Stimulated activated naive B cell treated with anti-CD40 and anti-IgM and Interleukin-4, amounts not matched to agents 10 μg/mL and 1 μg/mL and 100 μg/mL, for 72 hours (primary cell): ENCODE results near the gene SPO11.

Source experiments
- ATAC-seq, 2 donors: fragments of 150-1000 bp; cut with Tn5 transposase; replicated peaks; 2 replicates each; pipeline ENCODE4 v1.10.0; 2021; ENCODE audit warnings: moderate library complexity in 1 of 2
- DNase-seq: peaks from one replicate; pipeline ENCODE4 v3.0.0; 2021
- H3K27ac Mint-ChIP-seq: one replicate; pipeline ENCODE4 v1.8.0; 2022; ENCODE audit warnings: mild to moderate bottlenecking, mixed read lengths
- H3K27me3 Mint-ChIP-seq, 2 donors: one replicate each; pipeline ENCODE4 v1.8.0; 2022; ENCODE audit warnings: mixed read lengths in 2 of 2
- H3K36me3 Mint-ChIP-seq, 2 donors: one replicate each; pipeline ENCODE4 v1.8.0; 2022; ENCODE audit warnings: mixed read lengths in 2 of 2, mild to moderate bottlenecking in 1 of 2
- H3K4me1 Mint-ChIP-seq, 2 donors: one replicate each; pipeline ENCODE4 v1.8.0; 2022; ENCODE audit warnings: mixed read lengths in 2 of 2, mild to moderate bottlenecking in 1 of 2
- H3K4me3 Mint-ChIP-seq, 2 donors: one replicate each; pipeline ENCODE4 v1.8.0; 2022; ENCODE audit warnings: mild to moderate bottlenecking in 2 of 2, mixed read lengths in 2 of 2, moderate library complexity in 1 of 2
- H3K9me3 Mint-ChIP-seq, 2 donors: one replicate each; pipeline ENCODE4 v1.8.0; 2022; ENCODE audit warnings: mixed read lengths in 2 of 2, mild to moderate bottlenecking in 1 of 2

SPO11 gene, protein sequence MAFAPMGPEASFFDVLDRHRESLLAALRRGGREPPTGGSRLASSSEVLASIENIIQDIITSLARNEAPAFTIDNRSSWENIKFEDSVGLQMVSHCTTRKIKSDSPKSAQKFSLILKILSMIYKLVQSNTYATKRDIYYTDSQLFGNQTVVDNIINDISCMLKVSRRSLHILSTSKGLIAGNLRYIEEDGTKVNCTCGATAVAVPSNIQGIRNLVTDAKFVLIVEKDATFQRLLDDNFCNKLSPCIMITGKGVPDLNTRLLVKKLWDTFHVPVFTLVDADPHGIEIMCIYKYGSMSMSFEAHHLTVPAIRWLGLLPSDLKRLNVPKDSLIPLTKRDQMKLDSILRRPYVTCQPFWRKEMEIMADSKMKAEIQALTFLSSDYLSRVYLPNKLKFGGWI

DNA sequence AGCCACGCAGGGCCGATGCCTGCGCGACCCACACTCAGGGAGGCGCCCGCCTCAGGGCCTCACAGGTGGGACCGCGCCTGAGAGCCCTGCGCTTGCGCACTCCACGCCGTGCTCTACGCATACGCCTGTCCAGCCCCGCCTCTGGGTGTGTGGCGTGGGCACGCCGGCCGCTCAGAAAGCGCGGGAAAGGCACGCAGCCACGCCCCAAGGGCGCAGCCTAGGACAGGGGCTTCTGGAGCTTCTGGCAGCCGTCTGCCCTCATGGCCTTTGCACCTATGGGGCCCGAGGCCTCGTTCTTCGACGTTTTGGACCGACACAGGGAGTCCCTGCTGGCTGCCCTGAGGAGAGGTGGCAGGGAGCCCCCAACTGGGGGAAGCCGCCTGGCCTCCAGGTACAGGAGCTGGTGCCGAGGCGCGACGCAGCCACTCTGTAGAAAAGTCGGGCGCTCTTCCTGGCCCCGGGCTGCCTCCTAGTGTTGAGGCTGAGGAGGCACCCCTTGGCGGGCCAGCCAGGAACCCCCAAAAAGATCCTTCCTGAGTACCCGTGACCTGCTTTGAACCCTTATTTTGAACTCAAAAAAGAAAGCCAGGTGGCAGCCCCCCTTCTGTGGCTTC lies at the start of gene SPO11:
Gene SPO11, plus strand, starts transcription at position 196 of the 614 bp plus-strand sequence. Its CDS starts 65 bp downstream, at position 261.
- no peak for ATAC-seq
- no peak for DNase-seq
- H3K4me1 Mint-ChIP-seq, result no peaks in the 10 kb centered on the region
- H3K4me3 Mint-ChIP-seq, result no peak within 1 kb of the TSS
- H3K36me3 Mint-ChIP-seq, result no peaks in the 10 kb centered on the region
- no peaks in the 10 kb centered on the region for H3K9me3 Mint-ChIP-seq
- no peak within 1 kb of the TSS for H3K27ac Mint-ChIP-seq
- peaks cover 33 to 49% of the 10 kb centered on the region in 2 donors for H3K27me3 Mint-ChIP-seq

GRCh38 chr20:57280221-57280620 lies 49.4 kb upstream of the SPO11 start:
- no peaks in the 10 kb centered on the region for H3K4me1 Mint-ChIP-seq
- no peaks in the 10 kb centered on the region for H3K9me3 Mint-ChIP-seq
- no peak for DNase-seq
- no peak for ATAC-seq
- no peaks in the 10 kb centered on the region for H3K36me3 Mint-ChIP-seq
- peaks cover 39 to 55% of the 10 kb centered on the region in 2 donors for H3K27me3 Mint-ChIP-seq
- H3K4me3 Mint-ChIP-seq, result no peak overlapping the region
- no peak overlapping the region for H3K27ac Mint-ChIP-seq

DNA sequence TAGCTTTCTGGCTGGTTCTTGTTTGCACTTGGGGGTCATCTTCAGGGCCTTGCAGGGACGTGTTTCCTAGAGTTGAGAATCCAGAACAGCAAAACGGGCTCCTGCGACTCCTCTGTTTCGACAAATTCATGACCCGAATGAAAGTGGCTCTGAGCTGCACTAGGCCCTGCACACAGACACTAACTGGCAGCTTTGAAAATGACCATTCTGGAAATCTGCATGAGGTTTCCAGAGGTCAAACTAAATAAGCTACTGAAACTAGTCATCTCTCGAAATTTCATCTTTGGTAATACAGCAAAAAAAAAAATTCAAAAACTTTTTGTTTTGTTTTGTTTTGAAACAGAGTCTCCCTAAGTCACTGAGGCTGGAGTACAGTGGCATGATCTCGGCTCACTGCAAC lies 47.7 kb upstream of the SPO11 start:
- Mint-ChIP-seq H3K4me3 (no peak overlapping the region), H3K27me3 (peaks cover 38 to 56% of the 10 kb centered on the region in 2 donors), H3K4me1 (no peaks in the 10 kb centered on the region), H3K27ac (no peak overlapping the region), H3K9me3 (no peaks in the 10 kb centered on the region), H3K36me3 (no peaks in the 10 kb centered on the region)
- ATAC-seq (no peak), DNase-seq (no peak)

- no peak overlapping the region for H3K27ac Mint-ChIP-seq
- H3K9me3 Mint-ChIP-seq, result no peaks in the 10 kb centered on the region
- ATAC-seq, result no peak
- H3K4me3 Mint-ChIP-seq, result no peak overlapping the region
- no peaks in the 10 kb centered on the region for H3K36me3 Mint-ChIP-seq
- H3K4me1 Mint-ChIP-seq, result no peaks in the 10 kb centered on the region
- DNase-seq, result no peak
- H3K27me3 Mint-ChIP-seq, result peaks cover 46 to 62% of the 10 kb centered on the region in 2 donors
Measured at GRCh38 chr20:57282670-57283361, 46.8 kb upstream of the SPO11 start.

- no peak for ATAC-seq
- no peak for DNase-seq
- H3K4me1 Mint-ChIP-seq, result no peaks in the 10 kb centered on the region
- peaks cover 50 to 68% of the 10 kb centered on the region in 2 donors for H3K27me3 Mint-ChIP-seq
- no peaks in the 10 kb centered on the region for H3K36me3 Mint-ChIP-seq
- no peak overlapping the region for H3K27ac Mint-ChIP-seq
- H3K4me3 Mint-ChIP-seq, result no peak overlapping the region
- H3K9me3 Mint-ChIP-seq, result no peaks in the 10 kb centered on the region
Measured at GRCh38 chr20:57283860-57284259, 45.7 kb upstream of the SPO11 start.

GRCh38 chr20:57287007-57287880 lies 42.4 kb upstream of the SPO11 start:
- DNase-seq (no peak), ATAC-seq (no peak)
- H3K36me3 Mint-ChIP-seq, result no peaks in the 10 kb centered on the region
- no peaks in the 10 kb centered on the region for H3K9me3 Mint-ChIP-seq
- H3K4me1 Mint-ChIP-seq, result no peaks in the 10 kb centered on the region
- peaks cover 60 to 66% of the 10 kb centered on the region in 2 donors for H3K27me3 Mint-ChIP-seq
- no peak overlapping the region for H3K27ac Mint-ChIP-seq
- H3K4me3 Mint-ChIP-seq, result no peak overlapping the region

DNA sequence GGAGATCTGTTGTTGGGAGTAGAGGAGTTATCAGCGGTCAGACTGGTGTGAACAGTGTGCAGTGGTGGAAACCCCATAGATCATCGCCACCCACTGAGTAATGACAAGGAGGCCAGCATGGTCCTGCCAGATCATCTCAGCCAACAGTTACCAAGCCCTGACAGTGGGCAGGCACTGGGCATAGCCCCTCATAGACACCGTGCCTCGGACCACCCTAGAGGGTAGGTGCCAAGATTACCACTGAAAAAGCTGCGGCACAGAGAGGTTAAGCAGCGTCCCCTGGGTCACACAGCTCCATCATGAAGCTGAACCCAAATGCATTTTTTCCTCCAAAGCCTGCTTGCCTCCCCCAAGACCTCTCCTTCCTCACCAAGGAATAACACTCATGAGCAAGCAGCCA lies 41.7 kb upstream of the SPO11 start:
- H3K4me3 Mint-ChIP-seq, result no peak overlapping the region
- H3K27me3 Mint-ChIP-seq, result peaks cover 62 to 68% of the 10 kb centered on the region in 2 donors
- no peaks in the 10 kb centered on the region for H3K9me3 Mint-ChIP-seq
- no peaks in the 10 kb centered on the region for H3K36me3 Mint-ChIP-seq
- H3K27ac Mint-ChIP-seq, result no peak overlapping the region
- DNase-seq, result no peak
- ATAC-seq, result no peak
- H3K4me1 Mint-ChIP-seq, result no peaks in the 10 kb centered on the region

- no peaks in the 10 kb centered on the region for H3K9me3 Mint-ChIP-seq
- H3K27ac Mint-ChIP-seq, result no peak overlapping the region
- H3K4me1 Mint-ChIP-seq, result no peaks in the 10 kb centered on the region
- peaks cover 61 to 67% of the 10 kb centered on the region in 2 donors for H3K27me3 Mint-ChIP-seq
- no peaks in the 10 kb centered on the region for H3K36me3 Mint-ChIP-seq
- no peak overlapping the region for H3K4me3 Mint-ChIP-seq
- ATAC-seq, result no peak
- no peak for DNase-seq
Measured at GRCh38 chr20:57288651-57289277, 40.8 kb upstream of the SPO11 start.

DNA sequence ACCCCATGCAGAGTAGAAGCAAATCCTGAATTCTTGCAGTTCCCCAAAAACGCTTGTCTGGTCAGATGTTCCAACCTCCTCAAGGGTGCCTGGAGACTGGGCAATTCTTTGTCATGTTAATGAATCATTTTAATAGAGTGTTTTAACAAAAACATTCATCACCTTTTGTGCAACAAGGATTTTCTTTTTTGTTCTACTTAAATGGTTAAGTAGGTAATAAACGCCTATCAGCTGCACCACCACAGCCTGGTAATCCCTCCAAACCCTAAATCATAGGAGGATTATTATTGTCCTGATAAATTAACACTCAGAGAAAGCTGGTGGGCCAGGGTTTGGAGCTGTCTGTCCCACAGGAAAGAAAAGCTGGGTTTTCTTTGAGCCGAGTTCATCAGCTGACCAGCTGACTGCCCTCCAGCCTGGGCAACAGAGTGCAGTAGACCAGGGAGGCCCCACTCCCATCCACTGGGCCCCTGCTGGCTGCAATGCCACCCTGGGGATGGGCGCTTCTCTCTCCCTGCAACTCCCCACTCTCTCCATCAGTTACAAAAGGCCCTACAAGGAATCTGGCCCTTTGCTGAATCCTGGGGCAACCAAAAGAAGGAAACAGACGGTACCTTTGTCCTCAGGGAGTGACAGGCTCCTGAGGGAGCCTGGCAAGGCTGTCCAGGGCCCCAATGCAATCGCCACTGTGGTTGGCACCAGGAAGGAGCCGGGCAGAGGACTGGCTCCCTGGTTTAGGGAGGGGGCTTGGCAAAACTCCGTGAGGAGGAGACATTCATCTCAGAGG lies 40.0 kb upstream of the SPO11 start:
- Mint-ChIP-seq H3K27me3 (peaks cover 56 to 66% of the 10 kb centered on the region in 2 donors), H3K27ac (no peak overlapping the region)

DNA sequence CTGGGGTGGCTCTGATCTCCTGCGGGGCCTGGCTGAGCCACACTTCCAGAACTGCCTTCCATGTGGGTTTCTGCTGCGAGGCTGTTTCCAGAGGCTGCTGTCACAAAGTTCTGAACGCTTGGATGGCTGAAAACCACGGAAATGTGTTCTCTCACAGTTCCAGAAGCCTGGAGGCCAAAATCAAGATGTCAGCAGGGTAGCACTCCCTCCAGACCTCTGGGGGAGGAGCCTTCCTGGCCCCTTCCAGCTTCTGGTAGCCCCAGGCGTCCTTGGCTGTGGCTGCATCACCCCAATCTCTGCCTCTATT lies 39.5 kb upstream of the SPO11 start:
- no peaks in the 10 kb centered on the region for H3K9me3 Mint-ChIP-seq
- ATAC-seq (no peak), DNase-seq (no peak)
- H3K4me3 Mint-ChIP-seq, result no peak overlapping the region
- H3K4me1 Mint-ChIP-seq, result no peaks in the 10 kb centered on the region
- no peak overlapping the region for H3K27ac Mint-ChIP-seq
- peaks cover 59 to 70% of the 10 kb centered on the region in 2 donors for H3K27me3 Mint-ChIP-seq
- H3K36me3 Mint-ChIP-seq, result no peaks in the 10 kb centered on the region

More for the DNA sequence above, 40.0 kb upstream of the SPO11 start:
- H3K4me3 Mint-ChIP-seq, result no peak overlapping the region
- no peaks in the 10 kb centered on the region for H3K36me3 Mint-ChIP-seq
- DNase-seq (no peak), ATAC-seq (no peak)
- no peaks in the 10 kb centered on the region for H3K9me3 Mint-ChIP-seq
- H3K4me1 Mint-ChIP-seq, result no peaks in the 10 kb centered on the region

DNA sequence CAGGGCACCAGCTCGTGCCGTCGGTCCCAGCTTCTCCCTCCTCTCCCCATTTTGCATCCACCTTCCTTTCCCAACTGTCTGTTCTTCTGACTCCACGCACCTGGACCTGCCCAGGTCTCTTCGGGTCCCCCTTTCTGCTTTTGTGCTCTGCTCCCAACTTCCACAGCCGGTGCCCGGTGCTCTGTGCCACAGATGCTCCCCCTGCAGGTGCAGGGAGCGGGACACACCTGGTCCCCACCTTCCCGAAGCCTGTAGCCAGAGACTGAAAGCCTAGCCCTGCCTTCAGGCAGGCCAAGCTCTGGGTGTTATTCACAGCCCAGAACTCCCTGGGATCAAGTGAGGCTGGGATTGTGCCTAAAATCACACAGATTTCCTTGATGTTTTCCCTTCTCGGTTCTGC lies 38.6 kb upstream of the SPO11 start:
- no peak overlapping the region for H3K4me3 Mint-ChIP-seq
- no peaks in the 10 kb centered on the region for H3K4me1 Mint-ChIP-seq
- H3K27me3 Mint-ChIP-seq, result peaks cover 59 to 66% of the 10 kb centered on the region in 2 donors
- H3K27ac Mint-ChIP-seq, result no peak overlapping the region
- DNase-seq (no peak), ATAC-seq (no peak)
- H3K9me3 Mint-ChIP-seq, result no peaks in the 10 kb centered on the region
- no peaks in the 10 kb centered on the region for H3K36me3 Mint-ChIP-seq

DNA sequence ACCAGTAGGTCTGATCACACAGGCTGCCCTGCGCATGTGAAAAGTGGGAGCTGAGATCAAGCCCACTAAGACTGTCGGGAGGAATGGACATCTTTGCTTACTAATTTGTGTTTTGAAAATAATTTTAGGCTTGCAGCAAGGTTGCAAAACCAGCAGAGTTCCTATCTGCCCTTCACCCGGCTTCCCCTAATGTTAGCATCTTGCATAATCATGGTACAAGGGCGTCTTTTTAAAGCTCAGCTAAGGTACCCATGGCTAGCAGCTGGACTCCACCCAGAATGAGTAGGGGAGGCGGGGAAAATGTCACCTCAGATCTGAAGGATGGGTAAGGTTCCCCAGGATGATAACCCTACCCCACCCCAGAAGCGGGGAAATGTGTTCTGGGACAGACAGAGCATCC lies 37.9 kb upstream of the SPO11 start:
- Mint-ChIP-seq H3K9me3 (no peaks in the 10 kb centered on the region), H3K27ac (no peak overlapping the region), H3K36me3 (no peaks in the 10 kb centered on the region), H3K27me3 (peaks cover 54 to 61% of the 10 kb centered on the region in 2 donors), H3K4me3 (no peak overlapping the region), H3K4me1 (no peaks in the 10 kb centered on the region)
- DNase-seq (no peak), ATAC-seq (no peak)

GRCh38 chr20:57292611-57293010 lies 37.0 kb upstream of the SPO11 start:
- no peak overlapping the region for H3K27ac Mint-ChIP-seq

More at GRCh38 chr20:57292611-57293010, 37.0 kb upstream of the SPO11 start:
- no peak overlapping the region for H3K4me3 Mint-ChIP-seq
- H3K27me3 Mint-ChIP-seq, result peaks cover 46 to 52% of the 10 kb centered on the region in 2 donors
- ATAC-seq (no peak), DNase-seq (no peak)
- no peaks in the 10 kb centered on the region for H3K36me3 Mint-ChIP-seq
- no peaks in the 10 kb centered on the region for H3K4me1 Mint-ChIP-seq
- no peaks in the 10 kb centered on the region for H3K9me3 Mint-ChIP-seq
